Measurements from ENCODE around the gene INSC.

Gene INSC

DNA sequence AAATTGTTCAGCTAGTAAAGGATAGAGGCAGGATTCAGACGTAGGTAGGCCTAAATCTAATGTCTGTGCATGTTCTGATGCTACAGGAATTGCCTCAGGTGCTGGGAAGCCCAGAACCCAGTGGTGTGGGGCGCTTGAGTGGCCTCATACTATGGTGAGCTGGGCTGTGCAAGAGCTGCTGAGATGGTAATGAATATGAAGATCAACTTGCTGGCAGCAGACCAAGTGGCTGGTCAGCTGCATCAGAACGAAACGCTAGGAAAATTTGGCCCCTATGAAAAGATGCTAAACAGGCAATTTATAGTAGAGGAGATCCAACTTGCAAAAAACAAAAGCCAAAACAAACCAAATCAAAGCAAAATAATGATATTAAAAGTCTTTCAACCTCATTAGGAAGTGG, 102.7 kb downstream of the INSC start:
- ChIA-PET CTCF (interaction anchor here (0.6 kb wide), 1 partner anchor 14 kb away, joined by 4 read pairs; no protein-coding TSS in a partner anchor), POLR2A (ENCODE audit: low non-redundant PET) (no interaction called here)
- no peak for DNase-seq (ENCODE audit: low spot score)
- TF ChIP-seq, protein P1, sequence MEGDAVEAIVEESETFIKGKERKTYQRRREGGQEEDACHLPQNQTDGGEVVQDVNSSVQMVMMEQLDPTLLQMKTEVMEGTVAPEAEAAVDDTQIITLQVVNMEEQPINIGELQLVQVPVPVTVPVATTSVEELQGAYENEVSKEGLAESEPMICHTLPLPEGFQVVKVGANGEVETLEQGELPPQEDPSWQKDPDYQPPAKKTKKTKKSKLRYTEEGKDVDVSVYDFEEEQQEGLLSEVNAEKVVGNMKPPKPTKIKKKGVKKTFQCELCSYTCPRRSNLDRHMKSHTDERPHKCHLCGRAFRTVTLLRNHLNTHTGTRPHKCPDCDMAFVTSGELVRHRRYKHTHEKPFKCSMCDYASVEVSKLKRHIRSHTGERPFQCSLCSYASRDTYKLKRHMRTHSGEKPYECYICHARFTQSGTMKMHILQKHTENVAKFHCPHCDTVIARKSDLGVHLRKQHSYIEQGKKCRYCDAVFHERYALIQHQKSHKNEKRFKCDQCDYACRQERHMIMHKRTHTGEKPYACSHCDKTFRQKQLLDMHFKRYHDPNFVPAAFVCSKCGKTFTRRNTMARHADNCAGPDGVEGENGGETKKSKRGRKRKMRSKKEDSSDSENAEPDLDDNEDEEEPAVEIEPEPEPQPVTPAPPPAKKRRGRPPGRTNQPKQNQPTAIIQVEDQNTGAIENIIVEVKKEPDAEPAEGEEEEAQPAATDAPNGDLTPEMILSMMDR (conservative IDR thresholded peaks at IDR 0.05; ENCODE audit: low read depth), result no peak
- H3K27ac ChIP-seq, result no peak overlapping the region

DNA sequence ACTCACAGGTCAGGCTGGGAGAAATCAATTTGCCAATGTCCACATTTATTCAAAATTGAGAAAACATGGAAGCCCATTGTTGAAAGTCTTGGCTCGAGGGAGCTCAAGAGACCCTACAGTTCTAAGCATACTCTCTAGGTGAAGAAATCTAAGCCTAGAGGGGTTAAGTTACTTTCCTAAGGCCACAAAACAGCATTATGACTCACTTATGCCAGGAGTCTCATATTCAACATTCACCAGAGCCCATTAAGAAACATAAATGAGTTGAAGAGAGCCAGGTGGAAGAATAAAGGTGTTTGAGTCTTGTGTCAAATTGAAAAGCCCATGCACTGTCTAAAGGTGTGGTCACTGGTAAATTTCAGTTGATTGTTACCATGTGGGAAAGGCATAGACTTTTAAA, 108.1 kb downstream of the INSC start:
- TF ChIP-seq, protein P1 (conservative IDR thresholded peaks at IDR 0.05; ENCODE audit: low read depth), result no peak
- CTCF ChIA-PET, result no interaction called here
- no peak for DNase-seq (ENCODE audit: low spot score)

DNA sequence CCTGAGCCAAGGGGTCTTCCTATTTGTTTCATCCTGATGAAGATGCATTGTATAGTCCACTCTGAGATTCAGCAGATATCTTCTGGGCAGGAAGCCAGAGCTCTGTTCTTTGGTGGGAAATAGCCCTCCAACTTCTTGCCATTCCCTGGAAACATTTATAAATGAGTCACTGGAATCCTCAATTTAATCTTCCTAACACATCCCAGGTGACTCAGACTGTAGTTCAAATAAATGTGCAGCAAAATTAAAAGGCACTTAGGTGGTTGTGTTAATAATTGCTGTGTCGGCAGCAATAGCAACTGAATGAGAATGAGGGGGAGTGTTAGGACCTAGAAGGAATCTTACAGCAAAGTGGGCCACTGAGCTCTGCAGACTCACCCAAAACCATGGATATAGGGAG, 108.6 kb downstream of the INSC start:
- peak; percentile 30 for DNase-seq (ENCODE audit: low spot score)
- H3K27ac ChIP-seq, result no peak overlapping the region
- ChIA-PET CTCF (no interaction called here), POLR2A (ENCODE audit: low non-redundant PET) (no interaction called here)
- TF ChIP-seq, protein P1 (conservative IDR thresholded peaks at IDR 0.05; ENCODE audit: low read depth), result no peak

More for the DNA sequence above, 108.1 kb downstream of the INSC start:
- POLR2A ChIA-PET (ENCODE audit: low non-redundant PET), result no interaction called here
- no peak overlapping the region for H3K27ac ChIP-seq

DNA sequence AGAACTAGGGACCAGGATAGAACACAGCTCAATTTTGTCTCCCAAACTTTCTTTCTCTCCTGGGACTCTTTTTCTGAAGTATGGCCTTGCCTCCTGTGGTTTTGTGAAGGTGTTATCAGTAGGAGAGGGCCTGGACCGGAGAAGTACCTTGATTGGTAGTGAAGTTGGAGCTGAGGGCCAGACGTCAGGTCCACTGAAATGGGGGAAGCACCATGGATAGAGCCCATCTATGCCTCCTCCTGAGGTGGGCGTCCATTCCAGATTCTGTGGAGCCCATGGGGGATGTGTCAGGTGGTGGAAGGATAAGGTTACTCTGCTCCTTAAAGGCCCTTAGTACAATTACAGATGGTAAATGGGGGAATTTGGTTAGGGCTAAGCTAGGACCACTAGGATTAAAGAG, 109.7 kb downstream of the INSC start:
- TF ChIP-seq, protein P1 (conservative IDR thresholded peaks at IDR 0.05; ENCODE audit: low read depth), result no peak
- H3K27ac ChIP-seq, result no peak overlapping the region
- ChIA-PET POLR2A (ENCODE audit: low non-redundant PET) (no interaction called here), CTCF (interaction anchor here (0.7 to 1.1 kb wide), 2 partner anchors 9 to 459 kb away, joined by 3 to 5 read pairs; no protein-coding TSS in a partner anchor)
- no peak for DNase-seq (ENCODE audit: low spot score)

- H3K27ac ChIP-seq, result no peak overlapping the region
- no peak for DNase-seq (ENCODE audit: low spot score)
- CTCF ChIA-PET, result no interaction called here
- TF ChIP-seq, protein P1 (conservative IDR thresholded peaks at IDR 0.05; ENCODE audit: low read depth), result no peak
- POLR2A ChIA-PET (ENCODE audit: low non-redundant PET), result no interaction called here
Observed at GRCh38 chr11:15227011-15227410, 112.3 kb downstream of the INSC start.

GRCh38 chr11:15228331-15228849, 113.7 kb downstream of the INSC start:
- CTCF ChIA-PET, result no interaction called here
- H3K27ac ChIP-seq, result no peak overlapping the region
- POLR2A ChIA-PET (ENCODE audit: low non-redundant PET), result no interaction called here
- no peak for DNase-seq (ENCODE audit: low spot score)
- TF ChIP-seq, protein P1 (conservative IDR thresholded peaks at IDR 0.05; ENCODE audit: low read depth), result no peak

Data from RWPE1 (cell line).